Measurements from ENCODE around the gene ST8SIA6. TPM values are rescaled to one million over a fixed set of nuclear protein-coding genes. Genes with fewer than 3 reads are reported as not detected.

ST8SIA6 gene
- total RNA-seq, 1 donor from 2014 or later, result 12.5 TPM

GRCh38 chr10:17394854-17395253, 59.5 kb downstream of the ST8SIA6 start:
- Histone ChIP-seq H3K36me3 (no peaks in the 10 kb centered on the region), H3K27me3 (ENCODE audit: low read depth) (no peaks in the 10 kb centered on the region), H3K27ac (no peak overlapping the region), H3K9me3 (no peaks in the 10 kb centered on the region), H3K4me3 (no peak overlapping the region), H3K4me1 (no peaks in the 10 kb centered on the region)
- ATAC-seq (no peak), DNase-seq (no peak)
- intact Hi-C loops (cut with DNase I), result no loop called here
- TF ChIP-seq CTCF (IDR thresholded peaks at IDR 0.05), result no peak

GRCh38 chr10:17387861-17388503, 66.4 kb downstream of the ST8SIA6 start:
- intact Hi-C loops (cut with DNase I), result no loop called here
- H3K4me3 ChIP-seq, result no peak overlapping the region
- TF ChIP-seq CTCF (IDR thresholded peaks at IDR 0.05), result no peak
- H3K36me3 ChIP-seq, result no peaks in the 10 kb centered on the region
- DNase-seq, result no peak
- no peaks in the 10 kb centered on the region for H3K9me3 ChIP-seq
- no peak for ATAC-seq
- H3K27me3 ChIP-seq (ENCODE audit: low read depth), result no peaks in the 10 kb centered on the region
- no peak overlapping the region for H3K27ac ChIP-seq
- H3K4me1 ChIP-seq, result peaks cover 6% of the 10 kb centered on the region

DNA sequence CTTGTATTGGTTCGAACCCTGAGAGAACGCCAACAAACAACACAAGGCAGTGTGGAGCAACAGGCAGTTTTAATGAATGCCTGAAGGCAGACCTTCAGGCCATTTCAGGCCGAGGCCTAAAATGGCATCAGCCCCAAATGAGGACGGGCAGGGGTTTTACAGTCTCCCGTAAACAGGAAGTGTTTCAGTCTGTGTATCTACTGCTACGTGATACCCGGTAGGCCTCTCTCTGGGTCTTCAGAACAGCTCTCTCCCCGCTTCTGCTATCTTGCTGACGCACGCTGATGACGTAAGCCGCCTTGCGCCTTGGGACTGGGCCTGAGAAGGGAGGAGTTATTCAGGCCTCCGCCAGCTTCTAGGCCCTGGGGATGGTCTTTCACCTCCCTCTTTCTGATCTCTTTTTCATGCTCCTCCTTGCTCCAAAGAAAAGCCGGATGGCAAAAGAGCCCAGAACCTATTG, 67.7 kb downstream of the ST8SIA6 start:
- no peaks in the 10 kb centered on the region for H3K9me3 ChIP-seq
- DNase-seq (no peak), ATAC-seq (no peak)
- intact Hi-C loops (cut with DNase I), result no loop called here
- H3K27me3 ChIP-seq (ENCODE audit: low read depth), result no peaks in the 10 kb centered on the region
- no peak overlapping the region for H3K4me3 ChIP-seq
- no peak for TF ChIP-seq CTCF (IDR thresholded peaks at IDR 0.05)
- H3K36me3 ChIP-seq, result no peaks in the 10 kb centered on the region
- peaks cover 12% of the 10 kb centered on the region for H3K4me1 ChIP-seq
- no peak overlapping the region for H3K27ac ChIP-seq

GRCh38 chr10:17386021-17386420, 68.4 kb downstream of the ST8SIA6 start:
- intact Hi-C loops (cut with DNase I), result no loop called here
- H3K4me3 ChIP-seq, result no peak overlapping the region
- ATAC-seq (no peak), DNase-seq (no peak)
- H3K4me1 ChIP-seq, result peaks cover 15% of the 10 kb centered on the region
- no peaks in the 10 kb centered on the region for H3K36me3 ChIP-seq
- no peaks in the 10 kb centered on the region for H3K9me3 ChIP-seq
- no peak for TF ChIP-seq CTCF (IDR thresholded peaks at IDR 0.05)
- H3K27ac ChIP-seq, result no peak overlapping the region
- H3K27me3 ChIP-seq (ENCODE audit: low read depth), result no peaks in the 10 kb centered on the region

DNA sequence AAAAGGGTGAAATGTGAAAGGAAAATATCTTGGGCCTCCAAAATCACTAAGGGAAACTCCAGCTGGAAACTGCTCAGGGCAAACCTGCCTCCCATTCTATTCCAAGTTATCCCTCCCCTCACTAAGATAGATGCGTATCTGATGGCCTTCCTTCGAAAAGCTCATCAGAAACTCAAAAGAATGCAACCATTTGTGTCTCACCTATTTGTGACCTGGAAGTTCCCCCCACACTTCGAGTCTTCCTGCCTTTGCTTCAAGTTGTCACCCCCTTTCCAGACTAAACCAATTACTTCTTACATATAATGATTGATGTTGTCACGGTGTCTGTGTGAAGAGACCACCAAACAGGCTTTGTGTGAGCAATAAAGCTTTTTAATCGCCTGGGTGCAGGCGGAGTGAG, 69.3 kb downstream of the ST8SIA6 start:
- intact Hi-C loops (cut with DNase I), result no loop called here
- H3K27ac ChIP-seq, result no peak overlapping the region

More for the DNA sequence above, 69.3 kb downstream of the ST8SIA6 start:
- H3K27me3 ChIP-seq (ENCODE audit: low read depth), result no peaks in the 10 kb centered on the region
- TF ChIP-seq CTCF (IDR thresholded peaks at IDR 0.05), result no peak
- no peaks in the 10 kb centered on the region for H3K36me3 ChIP-seq
- no peak for DNase-seq
- H3K4me1 ChIP-seq, result peaks cover 15% of the 10 kb centered on the region
- H3K9me3 ChIP-seq, result no peaks in the 10 kb centered on the region
- ATAC-seq, result no peak
- H3K4me3 ChIP-seq, result no peak overlapping the region

Measured in lower lobe of right lung (tissue), 2 donors.